Activated naive CD4-positive, alpha-beta T cell treated with anti-CD3 and anti-CD28 coated beads, Interleukin-2, amount 50 U/mL, for 24 hours (primary cell): ENCODE data around the gene TBC1D24.

Source experiments
- H3K27ac Mint-ChIP-seq: one replicate; pipeline ENCODE4 v1.8.0; 2021; ENCODE audit warnings: mild to moderate bottlenecking, mixed read lengths
- H3K27me3 Mint-ChIP-seq: one replicate; pipeline ENCODE4 v1.8.0; 2021; ENCODE audit warnings: mixed read lengths
- H3K36me3 Mint-ChIP-seq: one replicate; pipeline ENCODE4 v1.8.0; 2021; ENCODE audit warnings: mixed read lengths
- H3K4me1 Mint-ChIP-seq: one replicate; pipeline ENCODE4 v1.8.0; 2021; ENCODE audit warnings: mixed read lengths
- H3K4me3 Mint-ChIP-seq: one replicate; pipeline ENCODE4 v1.8.0; 2021; ENCODE audit warnings: mild to moderate bottlenecking, mixed read lengths
- H3K9me3 Mint-ChIP-seq: one replicate; pipeline ENCODE4 v1.8.0; 2021; ENCODE audit warnings: mixed read lengths

The TBC1D24 gene

GRCh38 chr16:2460391-2460713 lies 14.6 kb upstream of the TBC1D24 start:
- peaks cover 6% of the 10 kb centered on the region for H3K4me1 Mint-ChIP-seq
- no peak overlapping the region for H3K27ac Mint-ChIP-seq
- no peaks in the 10 kb centered on the region for H3K9me3 Mint-ChIP-seq
- H3K36me3 Mint-ChIP-seq = no peaks in the 10 kb centered on the region
- H3K4me3 Mint-ChIP-seq = peak overlapping the region; percentile 19
- no peaks in the 10 kb centered on the region for H3K27me3 Mint-ChIP-seq

DNA sequence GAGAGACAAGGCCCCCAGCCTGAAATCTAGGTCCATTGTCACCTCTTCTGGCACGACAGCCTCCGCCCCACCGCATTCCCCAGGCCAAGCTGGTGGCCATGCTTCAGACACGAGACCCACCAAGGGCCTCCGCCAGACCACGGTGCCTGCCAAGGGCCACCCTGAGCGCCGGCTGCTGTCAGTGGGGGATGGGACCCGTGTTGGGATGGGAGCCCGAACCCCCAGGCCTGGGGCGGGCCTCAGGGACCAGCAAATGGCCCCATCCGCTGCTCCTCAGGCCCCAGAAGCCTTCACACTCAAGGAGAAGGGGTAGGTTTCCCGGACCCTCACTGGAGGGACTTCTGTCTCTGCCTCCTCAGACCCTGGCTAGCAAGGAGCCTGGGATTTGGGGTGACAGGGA lies 14.0 kb upstream of the TBC1D24 start:
- H3K27me3 Mint-ChIP-seq = no peaks in the 10 kb centered on the region
- peaks cover 6% of the 10 kb centered on the region for H3K4me1 Mint-ChIP-seq
- H3K9me3 Mint-ChIP-seq = no peaks in the 10 kb centered on the region
- no peaks in the 10 kb centered on the region for H3K36me3 Mint-ChIP-seq
- peak overlapping the region; percentile 19 for H3K4me3 Mint-ChIP-seq
- no peak overlapping the region for H3K27ac Mint-ChIP-seq

DNA sequence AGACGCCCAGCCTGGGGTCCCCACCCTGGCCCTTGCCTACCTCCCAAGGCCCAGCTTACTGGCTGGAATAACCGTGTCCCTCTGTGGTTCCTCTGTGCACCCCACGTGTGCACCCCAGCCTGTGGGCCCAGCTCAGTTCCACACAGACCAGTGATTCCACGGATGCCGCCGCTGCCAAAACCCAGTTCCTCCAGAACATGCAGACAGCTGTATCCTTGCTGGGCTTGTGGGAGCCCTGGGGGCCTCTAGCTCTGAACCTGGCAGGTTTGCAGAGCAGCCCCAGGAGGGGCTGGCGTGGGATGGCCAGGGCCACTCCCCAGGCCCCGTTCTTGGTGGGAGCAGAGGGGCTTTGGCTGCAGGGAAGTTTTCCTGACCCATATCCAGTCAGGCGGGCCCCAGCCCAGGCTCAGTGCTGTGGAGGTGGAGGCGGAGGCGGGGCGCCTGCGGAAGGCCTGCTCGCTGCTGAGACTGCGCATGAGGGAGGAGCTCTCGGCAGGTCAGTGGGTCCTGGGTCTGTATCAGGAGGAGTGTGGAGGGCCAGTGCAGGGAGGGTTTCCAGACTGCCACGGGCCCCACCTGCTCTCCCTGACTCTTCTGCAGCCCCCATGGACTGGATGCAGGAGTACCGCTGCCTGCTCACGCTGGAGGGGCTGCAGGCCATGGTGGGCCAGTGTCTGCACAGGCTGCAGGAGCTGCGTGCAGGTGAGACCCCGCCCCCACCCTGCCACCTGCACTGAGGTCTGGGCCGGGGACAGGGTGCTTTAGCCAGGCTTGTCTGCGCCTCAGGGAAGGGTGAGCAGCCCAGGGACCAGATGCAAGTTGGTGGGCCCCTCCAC lies 12.7 kb upstream of the TBC1D24 start:
- Mint-ChIP-seq H3K9me3 (no peaks in the 10 kb centered on the region), H3K36me3 (no peaks in the 10 kb centered on the region), H3K27me3 (peaks cover 1% of the 10 kb centered on the region), H3K27ac (no peak overlapping the region), H3K4me3 (no peak overlapping the region), H3K4me1 (peaks cover 6% of the 10 kb centered on the region)

DNA sequence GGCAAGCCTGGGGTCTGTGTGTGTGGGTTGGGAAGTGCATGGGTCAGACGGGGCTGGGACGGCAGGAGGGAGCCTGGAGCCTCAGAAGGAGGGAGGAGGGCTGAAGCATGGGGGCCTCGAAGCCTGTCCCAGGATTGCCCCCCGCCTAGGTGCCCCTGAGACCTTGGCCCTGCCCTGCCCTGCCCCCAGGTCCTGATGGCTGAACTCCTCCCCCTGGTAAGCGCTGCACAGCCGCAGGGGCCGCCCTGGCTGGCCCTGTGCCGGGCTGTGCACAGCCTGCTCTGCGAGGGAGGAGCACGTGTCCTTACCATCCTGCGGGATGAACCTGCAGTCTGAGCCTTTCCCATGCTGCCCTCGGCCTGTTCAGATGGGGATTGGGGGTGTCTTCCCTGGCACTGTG lies 10.6 kb upstream of the TBC1D24 start:
- Mint-ChIP-seq H3K27ac (no peak overlapping the region), H3K9me3 (no peaks in the 10 kb centered on the region), H3K4me3 (no peak overlapping the region), H3K27me3 (peaks cover 6% of the 10 kb centered on the region), H3K36me3 (no peaks in the 10 kb centered on the region), H3K4me1 (peaks cover 5% of the 10 kb centered on the region)

- H3K27ac Mint-ChIP-seq = no peak overlapping the region
- peaks cover 18% of the 10 kb centered on the region for H3K27me3 Mint-ChIP-seq
- no peak overlapping the region for H3K4me3 Mint-ChIP-seq
- H3K4me1 Mint-ChIP-seq = peaks cover 5% of the 10 kb centered on the region
- no peaks in the 10 kb centered on the region for H3K36me3 Mint-ChIP-seq
- no peaks in the 10 kb centered on the region for H3K9me3 Mint-ChIP-seq
Observed at GRCh38 chr16:2465653-2466415, 9.1 kb upstream of the TBC1D24 start.

DNA sequence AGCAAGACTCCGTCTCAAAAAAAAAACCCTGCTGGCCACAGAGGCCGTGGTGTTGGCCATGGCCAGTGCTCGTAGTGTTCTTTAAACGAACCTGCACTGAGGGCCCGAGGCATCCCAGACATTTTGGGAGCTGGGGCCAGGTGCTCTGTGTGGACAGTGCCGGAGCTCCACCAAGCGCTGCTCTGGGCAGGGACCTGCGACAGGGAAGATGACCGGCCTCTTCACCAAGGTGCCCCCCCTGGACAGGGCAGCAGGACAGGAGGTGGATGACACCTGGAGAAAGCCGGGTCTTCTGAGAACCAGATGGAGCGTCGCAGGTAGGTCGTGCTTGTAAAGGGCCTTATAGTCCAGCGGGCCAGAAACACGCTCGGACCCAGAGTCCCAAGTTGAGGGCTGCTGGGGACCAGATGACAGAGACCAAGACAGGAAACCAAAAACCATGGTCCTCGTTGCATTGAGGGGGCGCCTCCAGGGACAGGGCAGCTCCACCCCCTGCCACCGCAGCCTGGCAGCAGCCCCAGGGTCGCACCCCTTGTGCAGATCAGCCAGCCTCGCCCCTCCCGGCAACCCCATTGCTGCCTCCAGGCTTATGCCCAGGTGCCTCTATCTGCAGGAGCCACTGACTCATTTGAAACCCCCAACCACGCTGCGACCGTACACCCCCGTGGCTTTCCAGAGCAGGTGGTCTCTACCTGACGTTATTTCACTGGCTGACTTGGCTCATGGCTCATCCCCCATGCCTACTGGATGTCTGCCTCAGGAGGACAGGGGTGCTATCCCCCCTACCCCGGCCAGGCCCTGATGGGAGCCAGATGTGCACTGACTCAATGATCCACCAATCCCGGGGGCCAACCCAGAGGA lies 8.0 kb upstream of the TBC1D24 start:
- H3K27ac Mint-ChIP-seq = no peak overlapping the region
- H3K36me3 Mint-ChIP-seq = no peaks in the 10 kb centered on the region
- H3K27me3 Mint-ChIP-seq = peaks cover 18% of the 10 kb centered on the region
- H3K4me1 Mint-ChIP-seq = peaks cover 5% of the 10 kb centered on the region
- H3K9me3 Mint-ChIP-seq = no peaks in the 10 kb centered on the region
- no peak overlapping the region for H3K4me3 Mint-ChIP-seq

DNA sequence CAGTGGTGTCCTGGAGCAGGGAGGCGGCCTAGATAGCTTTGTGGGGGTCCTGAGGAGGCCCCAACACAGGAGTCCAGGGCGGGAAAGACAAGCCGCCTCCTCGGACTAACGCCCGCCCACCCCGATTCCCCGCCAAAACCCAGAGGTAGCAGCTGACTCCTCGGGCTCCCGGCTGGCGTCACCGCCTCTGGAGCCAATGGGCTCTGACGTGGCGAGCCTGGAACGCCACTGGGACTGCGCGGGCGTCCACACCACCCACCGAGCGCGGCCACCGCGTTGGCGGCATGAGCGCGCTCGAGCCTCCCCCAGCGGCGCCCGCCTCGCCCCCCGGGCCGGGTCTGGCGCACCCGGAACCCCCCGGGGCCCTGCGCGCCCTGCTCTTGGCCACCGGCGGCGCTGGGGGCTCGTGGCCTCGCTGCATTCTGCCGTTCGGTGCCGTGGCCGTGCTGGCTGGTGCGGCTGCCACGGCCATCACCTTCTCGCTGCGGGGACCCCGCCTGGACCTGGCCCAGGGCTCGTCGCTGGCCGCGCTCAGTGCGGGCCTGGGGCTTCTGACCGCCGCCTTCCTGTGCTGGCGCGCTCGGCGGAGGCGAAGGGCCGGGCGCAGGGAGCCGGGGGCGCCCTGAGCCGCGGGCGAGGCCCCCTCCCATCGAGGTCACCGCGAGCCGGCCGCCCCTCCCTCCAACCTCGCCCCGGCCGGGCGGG lies 7.2 kb upstream of the TBC1D24 start:
- H3K4me3 Mint-ChIP-seq = no peak overlapping the region
- no peaks in the 10 kb centered on the region for H3K9me3 Mint-ChIP-seq
- H3K36me3 Mint-ChIP-seq = no peaks in the 10 kb centered on the region
- no peak overlapping the region for H3K27ac Mint-ChIP-seq
- H3K27me3 Mint-ChIP-seq = peaks cover 18% of the 10 kb centered on the region
- peaks cover 5% of the 10 kb centered on the region for H3K4me1 Mint-ChIP-seq

GRCh38 chr16:2468233-2468724 lies 6.6 kb upstream of the TBC1D24 start:
- Mint-ChIP-seq H3K4me3 (no peak overlapping the region), H3K27me3 (peaks cover 22% of the 10 kb centered on the region), H3K4me1 (peaks cover 9% of the 10 kb centered on the region), H3K27ac (no peak overlapping the region), H3K9me3 (no peaks in the 10 kb centered on the region), H3K36me3 (no peaks in the 10 kb centered on the region)

- peaks cover 23% of the 10 kb centered on the region for H3K27me3 Mint-ChIP-seq
- no peaks in the 10 kb centered on the region for H3K9me3 Mint-ChIP-seq
- no peak overlapping the region for H3K4me3 Mint-ChIP-seq
- no peaks in the 10 kb centered on the region for H3K36me3 Mint-ChIP-seq
- H3K4me1 Mint-ChIP-seq = peaks cover 10% of the 10 kb centered on the region
- H3K27ac Mint-ChIP-seq = no peak overlapping the region
Observed at GRCh38 chr16:2468725-2469398, 6.1 kb upstream of the TBC1D24 start.

- Mint-ChIP-seq H3K9me3 (no peaks in the 10 kb centered on the region), H3K27me3 (peaks cover 23% of the 10 kb centered on the region), H3K4me1 (peaks cover 10% of the 10 kb centered on the region), H3K4me3 (no peak overlapping the region), H3K36me3 (no peaks in the 10 kb centered on the region), H3K27ac (peak overlapping the region; percentile 60)
Observed at GRCh38 chr16:2469399-2470233, 5.3 kb upstream of the TBC1D24 start.

- H3K4me1 Mint-ChIP-seq = peaks cover 10% of the 10 kb centered on the region
- H3K27me3 Mint-ChIP-seq = peaks cover 23% of the 10 kb centered on the region
- H3K4me3 Mint-ChIP-seq = no peak overlapping the region
- no peaks in the 10 kb centered on the region for H3K36me3 Mint-ChIP-seq
- H3K9me3 Mint-ChIP-seq = no peaks in the 10 kb centered on the region
- no peak overlapping the region for H3K27ac Mint-ChIP-seq
Observed at GRCh38 chr16:2470234-2470601, 4.7 kb upstream of the TBC1D24 start.

DNA sequence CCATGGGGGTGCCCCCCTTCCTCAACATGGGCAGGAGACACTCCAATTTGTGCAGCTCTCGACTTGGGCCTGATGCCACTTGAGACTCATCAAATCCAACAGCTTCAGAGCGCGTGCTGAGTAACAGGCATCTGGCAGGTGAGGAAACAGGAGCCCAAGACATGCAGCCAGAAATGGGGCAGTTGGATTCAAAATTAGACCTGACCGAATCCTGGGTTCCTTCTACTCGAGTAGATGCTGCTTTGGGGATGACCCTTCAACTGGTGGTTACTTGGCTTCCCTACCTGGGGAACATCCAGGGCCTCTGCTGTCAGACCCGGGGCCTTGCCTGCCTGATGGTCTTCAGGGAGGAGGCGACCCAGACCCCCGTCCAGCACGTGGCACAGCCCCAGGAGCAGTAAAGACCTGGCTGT lies 4.3 kb upstream of the TBC1D24 start:
- Mint-ChIP-seq H3K4me1 (peaks cover 10% of the 10 kb centered on the region), H3K4me3 (no peak overlapping the region), H3K27me3 (peaks cover 23% of the 10 kb centered on the region), H3K9me3 (no peaks in the 10 kb centered on the region), H3K27ac (no peak overlapping the region), H3K36me3 (no peaks in the 10 kb centered on the region)

- Mint-ChIP-seq H3K27ac (no peak within 1 kb of the TSS), H3K4me1 (peaks cover 13% of the 10 kb centered on the region), H3K36me3 (no peaks in the 10 kb centered on the region), H3K4me3 (no peak within 1 kb of the TSS), H3K27me3 (peaks cover 23% of the 10 kb centered on the region), H3K9me3 (no peaks in the 10 kb centered on the region)
Observed at GRCh38 chr16:2471016-2471652, 3.8 kb upstream of the TBC1D24 start, which contains the start of gene NTN3. Gene NTN3 (plus strand): TSS chr16:2471297. CDS start chr16:2471702, 405 bp downstream.
